Midbrain (tissue), 1 donor: ENCODE measurements around the gene KIF1A.

Experiments
- DNase-seq: peaks from one replicate; lab custom pipeline; 2025; lab: John Stamatoyannopoulos, UW

KIF1A gene

GRCh38 chr2:240735476-240735875, 84.5 kb downstream of the KIF1A start:
- DNase-seq, result no peak

- no peak for DNase-seq
These were observed 85.3 kb downstream of the KIF1A start for GRCh38 chr2:240734756-240735155.

- DNase-seq, result no peak
These were observed 86.1 kb downstream of the KIF1A start for GRCh38 chr2:240733803-240734495.

GRCh38 chr2:240732911-240733622, 87.0 kb downstream of the KIF1A start:
- no peak for DNase-seq

DNA sequence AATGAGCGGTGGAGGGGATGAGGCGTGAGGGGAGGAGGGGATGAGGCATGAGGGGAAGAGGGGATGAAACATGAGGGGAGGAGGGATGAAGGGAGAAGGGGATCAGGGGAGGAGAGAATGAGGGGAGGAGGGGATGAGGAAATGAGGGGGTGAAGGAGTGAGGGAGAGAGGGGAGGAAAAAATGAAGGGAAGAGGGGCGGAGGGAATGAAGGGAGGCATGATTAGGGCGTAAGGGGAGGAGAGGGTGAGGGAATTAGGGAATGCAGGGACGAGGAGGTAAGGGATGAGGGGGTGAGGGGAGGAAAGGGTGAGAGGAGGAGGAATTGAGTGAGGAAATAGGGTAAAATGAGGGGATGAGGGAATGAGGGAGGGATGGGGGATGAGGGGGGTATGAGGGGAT, 87.8 kb downstream of the KIF1A start:
- no peak for DNase-seq

- no peak for DNase-seq
These were observed 88.9 kb downstream of the KIF1A start for GRCh38 chr2:240731178-240731545.

GRCh38 chr2:240730501-240731177, 89.4 kb downstream of the KIF1A start:
- DNase-seq, result no peak

DNA sequence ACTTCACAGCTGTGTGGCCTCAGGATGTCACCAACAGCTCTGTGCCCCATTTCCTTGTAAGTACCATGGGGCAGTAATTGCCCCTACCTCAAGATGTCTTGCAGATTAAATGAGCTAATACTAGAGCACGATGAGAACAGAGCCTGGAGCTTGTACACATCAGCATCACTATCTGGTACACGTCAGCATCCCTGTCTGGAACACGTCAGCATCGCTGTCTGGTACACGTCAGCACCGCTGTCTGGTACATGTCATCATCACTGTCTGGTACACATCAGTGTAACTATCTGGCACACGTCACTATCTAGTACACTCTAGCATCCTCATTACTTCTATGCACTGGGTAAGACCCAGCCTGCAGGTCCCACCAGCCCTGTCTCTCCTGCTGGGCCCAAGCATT, 91.2 kb downstream of the KIF1A start:
- DNase-seq, result no peak

- DNase-seq, result no peak
These were observed 91.7 kb downstream of the KIF1A start for GRCh38 chr2:240728361-240728760.

- no peak for DNase-seq
These were observed 92.1 kb downstream of the KIF1A start for GRCh38 chr2:240727913-240728312.

GRCh38 chr2:240727439-240727838, 92.6 kb downstream of the KIF1A start:
- no peak for DNase-seq

- DNase-seq, result no peak
These were observed 93.1 kb downstream of the KIF1A start for GRCh38 chr2:240726876-240727275.

DNA sequence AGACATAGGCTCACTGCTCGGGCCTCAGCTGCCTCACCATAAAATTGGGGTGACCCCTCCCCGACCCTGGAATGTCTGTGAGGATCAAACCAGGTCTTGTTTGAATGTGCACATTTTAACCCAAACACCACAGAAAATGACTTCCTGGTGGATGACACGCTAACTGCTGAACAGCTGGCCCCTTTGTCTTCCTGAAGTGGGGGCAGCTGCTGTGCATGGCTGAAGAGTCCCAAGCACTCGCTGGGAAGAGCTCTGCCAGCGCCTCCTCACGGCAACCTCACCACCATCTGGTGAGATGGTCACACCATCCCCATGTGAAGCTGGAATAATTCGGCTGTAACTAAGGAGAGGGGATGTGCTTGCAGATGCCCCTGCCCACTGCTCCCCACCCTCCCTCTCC, 94.3 kb downstream of the KIF1A start:
- DNase-seq, result no peak

- no peak for DNase-seq
These were observed 94.8 kb downstream of the KIF1A start for GRCh38 chr2:240725266-240725665.

- no peak for DNase-seq
These were observed 95.6 kb downstream of the KIF1A start for GRCh38 chr2:240724431-240724830.

- no peak for DNase-seq
These were observed 96.2 kb downstream of the KIF1A start for GRCh38 chr2:240723851-240724250.

DNA sequence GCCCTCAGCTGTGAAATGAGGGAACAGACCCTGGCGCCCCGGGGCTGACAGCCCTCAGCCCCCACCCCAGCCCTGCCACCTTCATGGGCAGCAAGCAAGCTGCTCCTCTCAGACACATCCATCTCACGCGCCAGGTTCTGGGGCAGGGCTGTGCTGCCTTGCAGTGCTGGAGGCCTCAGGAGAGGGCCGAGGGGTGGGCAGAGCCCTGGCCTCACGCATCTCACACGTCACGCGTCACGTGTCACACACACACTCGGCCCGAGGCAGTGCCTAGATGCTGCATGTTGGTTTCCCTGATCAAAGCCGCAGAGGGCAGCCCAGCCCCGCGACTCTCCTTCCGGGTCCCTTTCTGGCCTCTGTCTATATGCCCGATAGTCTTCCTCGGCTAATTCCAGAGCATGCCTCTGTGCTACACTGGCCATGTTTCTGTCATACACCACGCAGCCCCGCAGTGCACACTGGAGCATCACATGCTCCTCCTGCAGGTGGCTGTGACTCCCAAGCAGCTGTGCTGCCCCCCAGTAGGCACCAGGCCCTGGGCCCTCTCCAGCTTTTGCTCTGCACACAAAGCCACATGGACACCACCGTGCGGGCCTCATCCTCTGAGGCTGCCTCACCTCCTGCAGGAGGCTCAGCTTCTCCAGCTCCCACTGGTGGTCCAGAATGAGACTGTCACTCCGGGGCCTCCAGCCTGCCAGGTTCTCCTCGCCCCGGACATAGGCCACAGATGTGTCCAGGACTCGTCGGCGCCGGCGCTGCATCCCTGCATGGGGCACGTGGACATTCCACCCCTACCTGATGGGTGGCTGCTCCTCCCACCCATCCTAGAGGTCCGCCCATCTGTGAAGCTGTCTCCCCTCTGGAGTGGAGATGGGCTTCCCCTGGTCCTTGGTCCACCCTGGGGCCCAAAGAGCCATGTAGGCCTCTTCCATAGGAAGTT, 97.0 kb downstream of the KIF1A start:
- no peak for DNase-seq

- DNase-seq, result no peak
These were observed 97.6 kb downstream of the KIF1A start for GRCh38 chr2:240722376-240722775.

DNA sequence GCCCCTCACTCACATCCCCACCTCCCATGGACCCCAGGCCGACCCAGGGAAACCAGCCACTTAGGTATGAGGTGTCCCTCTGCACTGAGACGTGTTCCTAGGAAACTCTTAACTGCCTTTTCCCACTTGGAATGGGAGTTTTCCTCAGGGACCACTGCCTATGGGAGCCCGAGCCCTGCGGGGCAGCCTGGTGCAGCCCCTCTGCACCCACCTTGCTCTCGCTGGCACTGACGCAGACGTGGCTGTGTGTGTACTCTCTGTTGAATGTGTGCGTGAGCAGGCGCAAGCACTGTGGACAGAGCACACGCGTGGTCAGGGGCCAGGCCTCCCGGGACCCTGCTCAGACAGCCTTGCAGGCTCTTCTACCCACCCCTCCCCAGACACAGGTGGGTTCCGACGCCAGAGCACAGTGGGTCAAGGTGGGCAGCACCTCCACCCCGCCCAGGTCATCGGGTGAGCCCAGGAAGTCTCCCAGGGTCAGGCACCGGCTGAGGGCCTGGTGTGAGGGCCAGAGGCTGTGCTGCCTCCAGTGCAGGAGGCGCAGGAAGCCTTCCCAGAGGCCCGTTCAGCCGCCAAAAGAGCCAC, 98.3 kb downstream of the KIF1A start:
- no peak for DNase-seq

- DNase-seq, result no peak
These were observed 99.1 kb downstream of the KIF1A start for GRCh38 chr2:240720686-240721595.
